ENCODE data around the gene RYR1. TPM values are rescaled to one million over a fixed set of nuclear protein-coding genes. Genes with fewer than 3 reads are reported as not detected.
A peak's percentile ranks its signal among the peaks of the same experiment; 100 is the strongest.

Gene RYR1
- total and polyA plus RNA-seq, 2 of the 13 experiments (the other 11 are each of a cell fraction or from before 2014, with no cell fraction given) = 0.03 TPM; not detected in 1

- no peaks in the 10 kb centered on the region for H4K20me1 ChIP-seq (ENCODE audit: insufficient read depth, low read length)
- H3K9ac ChIP-seq (ENCODE audit: insufficient read depth, low read depth, low read length) = no peak overlapping the region
- in situ Hi-C loops (cut with HindIII; ENCODE audit: extremely low pct_ligation_motif_present, low pct_unique_long_range_greater_than_20kb) (loop anchor here (10.0 kb wide), 1 partner anchor 91 kb away; no protein-coding TSS in a partner anchor), intact Hi-C loops (cut with micrococcal nuclease; ENCODE audit: unreplicated experiment) (no loop called here)
- H2AFZ ChIP-seq (ENCODE audit: low read length) = no peak overlapping the region
- BruUV-seq (replicated peaks) = no TSS peak
- no peaks in the 10 kb centered on the region for H3K79me2 ChIP-seq (ENCODE audit: insufficient read depth, low read length)
- no peak for DNase-seq (ENCODE audit: low spot score)
- no peaks in the 10 kb centered on the region for H3K36me3 ChIP-seq (replicated peaks in 1 of 2; ENCODE audit: control insufficient read depth in 1 of 2, insufficient read depth in 2 of 2, low read length in 2 of 2)
- no peak for FAIRE-seq
- H3K27ac ChIP-seq (ENCODE audit: extremely low read length, insufficient read depth, low read length) = no peak overlapping the region
- peak overlapping the region; percentile 63 for H3K4me2 ChIP-seq (ENCODE audit: low read depth, low read length)
- no peaks in the 10 kb centered on the region for H3K9me3 ChIP-seq (ENCODE audit: low read length)
- H3K27me3 ChIP-seq (ENCODE audit: control insufficient read depth in 1 of 2, insufficient read depth in 2 of 2, low read length in 2 of 2) = peaks cover 0 to 5% of the 10 kb centered on the region in 2 experiments; a peak in 2 of 5 replicates
- H3K4me1 ChIP-seq (ENCODE audit: insufficient read depth, low read length) = peaks cover 19% of the 10 kb centered on the region
- ChIA-PET CTCF (ENCODE audit: low intra/inter-chr PET ratio, low total read pairs) (interaction anchor here (1.8 kb wide), 1 partner anchor 91 kb away, joined by 13 read pairs; no protein-coding TSS in a partner anchor), POLR2A (interaction anchor here (1.0 kb wide), 1 partner anchor 75 kb away, joined by 6 read pairs; the partner anchor contains the start of gene EIF3K)
- 21% methylated on average over 2 of the region's 19 CpGs for WGBS (ENCODE audit: low lambda C conversion rate)
- peak overlapping the region in 2 of 3 experiments; percentile 16 to 58; a peak in 2 of 6 replicates for H3K4me3 ChIP-seq (replicated peaks in 1 of 3; ENCODE audit: insufficient read depth in 1 of 3, low read depth in 2 of 3, low read length in 3 of 3)
- TF ChIP-seq ZBTB39 (CRISPR knock-in tag; IDR thresholded peaks at IDR 0.05) (no peak), HOXA9 (CRISPR knock-in tag; IDR thresholded peaks at IDR 0.05; ENCODE audit: borderline replicate concordance) (no peak), HOXA7 (CRISPR knock-in tag; IDR thresholded peaks at IDR 0.05) (no peak), MAF1 (CRISPR knock-in tag; IDR thresholded peaks at IDR 0.05; ENCODE audit: borderline replicate concordance) (no peak), GABPB1 (CRISPR knock-in tag; IDR thresholded peaks at IDR 0.05) (no peak), FOSL1 (CRISPR knock-in tag; IDR thresholded peaks at IDR 0.05; ENCODE audit: borderline replicate concordance) (no peak), ZNF460 (CRISPR knock-in tag; IDR thresholded peaks at IDR 0.05; ENCODE audit: borderline replicate concordance) (no peak), BORCS8-MEF2B (CRISPR knock-in tag; IDR thresholded peaks at IDR 0.05) (no peak), ZNF788 (CRISPR knock-in tag; IDR thresholded peaks at IDR 0.05; ENCODE audit: borderline replicate concordance) (no peak), SAP130 (CRISPR knock-in tag; IDR thresholded peaks at IDR 0.05; ENCODE audit: low read depth) (no peak)
- TF ChIP-seq, protein P1, sequence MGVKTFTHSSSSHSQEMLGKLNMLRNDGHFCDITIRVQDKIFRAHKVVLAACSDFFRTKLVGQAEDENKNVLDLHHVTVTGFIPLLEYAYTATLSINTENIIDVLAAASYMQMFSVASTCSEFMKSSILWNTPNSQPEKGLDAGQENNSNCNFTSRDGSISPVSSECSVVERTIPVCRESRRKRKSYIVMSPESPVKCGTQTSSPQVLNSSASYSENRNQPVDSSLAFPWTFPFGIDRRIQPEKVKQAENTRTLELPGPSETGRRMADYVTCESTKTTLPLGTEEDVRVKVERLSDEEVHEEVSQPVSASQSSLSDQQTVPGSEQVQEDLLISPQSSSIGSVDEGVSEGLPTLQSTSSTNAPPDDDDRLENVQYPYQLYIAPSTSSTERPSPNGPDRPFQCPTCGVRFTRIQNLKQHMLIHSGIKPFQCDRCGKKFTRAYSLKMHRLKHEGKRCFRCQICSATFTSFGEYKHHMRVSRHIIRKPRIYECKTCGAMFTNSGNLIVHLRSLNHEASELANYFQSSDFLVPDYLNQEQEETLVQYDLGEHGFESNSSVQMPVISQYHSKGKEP (CRISPR knock-in tag; IDR thresholded peaks at IDR 0.05) = no peak
- TF ChIP-seq, protein P2, sequence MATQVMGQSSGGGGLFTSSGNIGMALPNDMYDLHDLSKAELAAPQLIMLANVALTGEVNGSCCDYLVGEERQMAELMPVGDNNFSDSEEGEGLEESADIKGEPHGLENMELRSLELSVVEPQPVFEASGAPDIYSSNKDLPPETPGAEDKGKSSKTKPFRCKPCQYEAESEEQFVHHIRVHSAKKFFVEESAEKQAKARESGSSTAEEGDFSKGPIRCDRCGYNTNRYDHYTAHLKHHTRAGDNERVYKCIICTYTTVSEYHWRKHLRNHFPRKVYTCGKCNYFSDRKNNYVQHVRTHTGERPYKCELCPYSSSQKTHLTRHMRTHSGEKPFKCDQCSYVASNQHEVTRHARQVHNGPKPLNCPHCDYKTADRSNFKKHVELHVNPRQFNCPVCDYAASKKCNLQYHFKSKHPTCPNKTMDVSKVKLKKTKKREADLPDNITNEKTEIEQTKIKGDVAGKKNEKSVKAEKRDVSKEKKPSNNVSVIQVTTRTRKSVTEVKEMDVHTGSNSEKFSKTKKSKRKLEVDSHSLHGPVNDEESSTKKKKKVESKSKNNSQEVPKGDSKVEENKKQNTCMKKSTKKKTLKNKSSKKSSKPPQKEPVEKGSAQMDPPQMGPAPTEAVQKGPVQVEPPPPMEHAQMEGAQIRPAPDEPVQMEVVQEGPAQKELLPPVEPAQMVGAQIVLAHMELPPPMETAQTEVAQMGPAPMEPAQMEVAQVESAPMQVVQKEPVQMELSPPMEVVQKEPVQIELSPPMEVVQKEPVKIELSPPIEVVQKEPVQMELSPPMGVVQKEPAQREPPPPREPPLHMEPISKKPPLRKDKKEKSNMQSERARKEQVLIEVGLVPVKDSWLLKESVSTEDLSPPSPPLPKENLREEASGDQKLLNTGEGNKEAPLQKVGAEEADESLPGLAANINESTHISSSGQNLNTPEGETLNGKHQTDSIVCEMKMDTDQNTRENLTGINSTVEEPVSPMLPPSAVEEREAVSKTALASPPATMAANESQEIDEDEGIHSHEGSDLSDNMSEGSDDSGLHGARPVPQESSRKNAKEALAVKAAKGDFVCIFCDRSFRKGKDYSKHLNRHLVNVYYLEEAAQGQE (IDR thresholded peaks at IDR 0.05; ENCODE audit: borderline replicate concordance in 1 of 2, low read depth in 1 of 2, low read length in 2 of 2) = no peak
- ATAC-seq = peak; percentile 18; the same call in 2 of the 3 replicates
These were observed 109.9 kb downstream of the RYR1 start for GRCh38 chr19:38543286-38543806.
